Ammon's horn (tissue), 1 donor: ENCODE results near the gene TOMM22.
"Not testable (repeated sequence)": the region's sequence is repeated elsewhere in the genome, so short reads cannot be mapped to it uniquely, and the experiment has no call there.

Source experiments
- DNase-seq: peaks from one replicate; pipeline ENCODE4 v3.0.0-alpha.2; 2016; ENCODE audit warnings: low spot score

The TOMM22 gene

DNA sequence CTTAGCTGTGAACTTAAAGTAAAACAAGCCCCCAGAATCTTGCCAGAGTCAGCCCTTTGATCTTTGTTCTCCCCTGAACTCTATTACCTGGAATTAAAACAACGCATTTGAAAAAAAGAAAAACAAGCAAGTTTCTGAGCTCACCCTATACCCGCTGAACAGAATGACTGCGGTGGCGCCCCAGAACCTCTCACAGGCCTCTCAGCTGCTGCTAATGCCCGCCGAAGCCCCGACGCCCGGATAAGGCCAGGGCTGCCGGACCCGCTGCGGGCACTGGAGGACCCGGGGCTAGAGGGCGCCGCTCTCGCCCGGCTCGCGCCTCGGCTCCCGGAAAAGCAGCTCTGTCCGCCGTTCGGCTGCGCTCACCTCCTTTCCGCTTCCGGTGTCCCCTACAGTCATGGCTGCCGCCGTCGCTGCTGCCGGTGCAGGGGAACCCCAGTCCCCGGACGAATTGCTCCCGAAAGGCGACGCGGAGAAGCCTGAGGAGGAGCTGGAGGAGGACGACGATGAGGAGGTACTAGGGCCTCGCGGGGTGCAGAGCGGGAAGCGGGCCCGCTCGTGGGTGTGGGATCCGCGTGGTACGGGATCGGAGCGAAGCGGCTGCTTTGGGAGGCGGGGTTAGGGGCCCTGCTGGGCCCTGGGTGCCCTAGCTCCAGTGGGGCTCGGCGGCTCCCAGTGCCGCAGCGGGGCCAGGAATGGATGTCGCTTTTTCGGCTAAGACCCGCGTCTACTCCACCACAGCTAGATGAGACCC is at the start of gene TOMM22:
Gene TOMM22, plus strand, starts transcription at position 376 of the 754 bp plus-strand sequence. Its CDS starts 22 bp downstream, at position 398.
- peak; percentile 94 for DNase-seq

DNA sequence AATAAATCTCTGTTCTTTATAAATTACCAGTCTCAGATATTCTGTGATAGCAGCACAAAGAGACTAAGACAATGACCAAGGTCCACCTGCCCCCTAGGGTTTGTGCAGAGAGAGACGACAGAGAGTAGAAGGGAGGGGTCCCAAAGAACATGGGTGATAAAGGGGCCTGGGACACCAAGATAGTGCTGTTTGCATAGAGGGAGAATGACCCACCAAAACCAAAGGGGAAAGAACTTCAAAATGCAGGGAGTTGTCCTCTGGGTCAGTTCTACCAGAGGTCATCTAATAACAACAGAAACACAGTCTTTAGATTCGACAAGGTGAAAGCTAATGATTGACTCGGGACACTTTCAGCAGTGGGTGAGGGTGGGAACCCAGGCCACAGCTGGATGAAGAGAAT is 49.2 kb upstream of the TOMM22 start:
- no peak for DNase-seq

DNA sequence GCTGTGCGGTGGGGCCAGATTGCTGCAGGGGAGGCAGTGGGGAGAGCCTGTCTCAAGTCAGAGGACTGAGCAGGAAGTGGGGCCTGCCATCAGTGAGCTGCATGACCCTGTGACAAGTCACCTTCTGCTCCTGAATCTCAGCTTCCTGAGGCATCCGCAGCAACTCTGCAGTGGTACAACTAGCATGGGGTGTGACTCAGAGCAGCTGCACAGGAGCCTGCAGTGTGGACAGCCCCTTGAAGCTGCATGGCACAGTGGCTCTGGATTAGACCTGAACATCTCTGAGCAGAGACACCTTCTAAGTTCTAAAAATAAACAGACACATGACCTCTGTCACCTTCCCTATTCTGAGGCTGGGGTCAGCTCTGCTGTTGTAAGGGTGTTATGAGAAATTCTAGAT is 43.5 kb upstream of the TOMM22 start:
- no peak for DNase-seq

DNA sequence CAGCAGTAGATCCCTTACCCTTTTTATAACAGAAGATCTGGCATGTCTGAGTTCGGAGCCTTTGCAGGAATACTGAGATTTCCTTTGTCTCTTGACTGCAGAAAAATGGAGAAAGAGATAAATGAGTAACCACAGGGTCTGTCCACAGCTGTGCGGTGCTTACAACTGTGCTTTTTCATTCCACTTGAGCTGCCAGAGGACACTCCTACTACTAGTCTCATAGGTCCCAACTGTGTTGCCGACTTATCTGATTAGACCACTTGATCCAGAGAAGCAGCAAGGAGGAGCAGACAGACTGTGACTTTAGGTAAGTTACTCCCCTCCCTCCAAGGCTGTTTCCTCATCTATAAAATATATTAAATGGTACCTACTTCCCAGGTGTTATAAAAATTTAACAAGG is 43.0 kb upstream of the TOMM22 start:
- no peak for DNase-seq

DNA sequence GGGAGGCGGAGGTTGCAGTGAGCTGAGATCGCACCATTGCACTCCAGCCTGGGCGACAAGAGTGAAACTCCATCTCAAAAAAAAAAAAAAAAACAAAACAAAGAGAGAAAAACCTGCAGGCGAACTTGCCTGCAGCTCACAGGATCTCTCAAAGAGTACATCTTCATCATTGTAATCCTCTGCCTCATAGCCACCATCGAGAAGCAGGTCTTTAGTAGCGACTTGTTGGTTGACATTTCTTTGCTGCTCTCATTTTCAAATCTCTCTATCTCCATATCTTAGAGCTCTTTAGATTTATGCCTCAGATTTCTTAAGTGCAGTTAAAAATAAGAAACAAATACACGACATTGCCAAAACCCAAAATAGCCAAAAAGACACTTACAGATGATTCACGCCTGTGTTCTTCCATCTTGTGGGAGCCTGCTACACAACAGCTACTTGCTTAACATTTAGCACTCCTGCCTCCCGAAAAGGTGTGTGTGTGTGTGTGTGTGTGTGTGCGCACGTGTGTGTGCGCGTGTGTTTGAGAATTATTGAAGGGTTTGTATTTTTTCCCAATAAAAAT is 40.2 kb upstream of the TOMM22 start:
- DNase-seq = no peak

DNA sequence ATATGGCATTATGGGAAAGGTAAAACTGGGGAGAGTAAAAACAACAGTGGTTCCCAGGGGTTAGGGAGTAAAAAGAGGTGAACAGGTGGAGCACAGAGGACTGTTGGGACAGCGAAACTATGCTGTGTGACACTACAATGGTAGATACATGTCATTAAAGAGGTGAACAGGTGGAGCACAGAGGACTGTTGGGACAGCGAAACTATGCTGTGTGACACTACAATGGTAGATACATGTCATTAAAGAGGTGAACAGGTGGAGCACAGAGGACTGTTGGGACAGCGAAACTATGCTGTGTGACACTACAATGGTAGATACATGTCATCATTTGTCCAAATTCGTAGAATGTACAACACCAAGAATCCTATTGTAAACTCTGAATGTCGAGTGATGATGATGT is 37.5 kb upstream of the TOMM22 start:
- not testable (repeated sequence) for DNase-seq

DNA sequence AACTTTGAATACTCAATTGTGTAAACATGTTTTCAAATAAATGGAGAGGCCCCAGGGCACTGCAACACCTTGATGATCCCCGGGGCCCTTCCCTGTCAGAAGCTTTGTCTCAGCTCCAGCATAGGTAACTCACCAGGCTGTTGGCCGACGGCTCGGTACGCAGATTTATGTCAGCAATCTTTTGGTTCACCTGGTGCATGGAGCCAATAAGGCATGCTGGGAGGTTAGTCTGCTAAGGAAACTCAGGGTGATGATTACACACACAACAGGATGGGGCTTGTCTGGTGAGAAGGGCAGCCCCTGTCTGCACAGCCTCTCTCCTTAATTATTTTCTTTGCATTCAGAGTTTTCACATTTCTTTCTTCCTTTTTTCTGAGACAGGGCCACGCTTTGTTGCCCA is 36.3 kb upstream of the TOMM22 start:
- no peak for DNase-seq

DNA sequence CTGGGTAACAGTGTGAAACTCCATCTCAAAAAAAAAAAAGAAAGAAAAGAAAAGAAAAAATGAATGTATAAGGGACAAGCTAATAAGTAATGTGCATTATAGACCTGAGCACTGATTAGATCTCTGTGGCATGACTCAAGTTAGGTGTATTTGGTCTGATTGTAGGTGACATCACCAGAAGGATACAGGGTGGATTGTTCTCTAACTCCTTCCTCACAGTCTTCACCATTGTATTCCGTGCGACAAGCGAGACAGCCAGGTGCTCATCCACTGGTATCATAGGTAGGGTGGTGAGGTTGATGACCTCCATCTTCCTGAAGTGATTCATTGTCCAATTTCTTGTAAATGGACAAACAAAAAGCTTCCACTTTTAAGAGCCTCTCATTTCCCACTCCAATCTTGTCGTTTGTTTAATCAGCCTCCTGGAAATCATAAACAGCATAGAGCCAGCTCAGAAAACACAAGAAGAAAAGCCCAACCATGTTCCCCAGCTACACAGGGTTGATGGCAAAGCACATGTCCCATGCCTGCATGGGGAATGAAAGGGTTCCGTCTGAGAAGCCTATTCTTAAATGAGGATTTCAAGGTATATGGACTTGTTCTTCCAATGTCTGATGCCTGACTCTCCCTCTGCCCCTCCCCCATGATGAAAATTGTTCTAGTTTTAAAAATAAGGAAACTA is 31.8 kb upstream of the TOMM22 start:
- no peak for DNase-seq

DNA sequence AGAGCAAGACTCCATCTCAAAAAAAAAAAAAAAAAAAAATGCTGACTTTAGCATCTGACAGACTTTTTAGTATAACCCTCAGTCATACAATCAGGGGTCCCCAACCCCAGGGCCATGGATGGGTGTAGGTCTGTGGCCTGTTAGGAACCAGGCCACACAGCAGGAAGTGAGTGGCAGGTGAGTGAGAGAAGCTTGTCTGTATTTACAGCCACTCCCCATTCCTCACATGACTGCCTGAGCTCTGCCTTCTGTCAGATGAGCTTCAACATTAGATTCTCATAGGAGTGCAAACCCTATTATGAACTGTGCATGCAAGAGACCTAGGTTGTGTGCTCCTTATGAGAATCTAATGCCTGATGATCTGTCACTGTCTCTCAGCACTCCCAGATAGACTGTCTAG is 28.9 kb upstream of the TOMM22 start:
- no peak for DNase-seq

DNA sequence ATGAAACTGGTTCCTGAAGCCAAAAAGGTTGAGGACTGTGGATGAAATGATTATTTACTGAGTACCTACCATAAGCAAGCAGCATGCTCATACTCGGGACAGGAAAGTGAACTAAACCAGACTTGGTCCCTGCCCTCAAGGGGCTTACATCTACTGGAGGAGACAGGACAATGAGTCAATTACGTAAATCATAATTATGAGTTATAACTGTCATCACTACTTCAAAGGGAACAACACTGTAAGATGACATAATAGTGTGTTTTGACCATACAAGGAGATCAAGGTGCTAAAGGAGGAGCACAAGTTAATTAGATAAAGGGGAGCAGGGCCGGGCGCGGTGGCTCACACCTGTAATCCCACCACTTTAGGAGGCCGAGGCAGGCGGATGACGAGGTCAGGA is 28.0 kb upstream of the TOMM22 start:
- DNase-seq = no peak

DNA sequence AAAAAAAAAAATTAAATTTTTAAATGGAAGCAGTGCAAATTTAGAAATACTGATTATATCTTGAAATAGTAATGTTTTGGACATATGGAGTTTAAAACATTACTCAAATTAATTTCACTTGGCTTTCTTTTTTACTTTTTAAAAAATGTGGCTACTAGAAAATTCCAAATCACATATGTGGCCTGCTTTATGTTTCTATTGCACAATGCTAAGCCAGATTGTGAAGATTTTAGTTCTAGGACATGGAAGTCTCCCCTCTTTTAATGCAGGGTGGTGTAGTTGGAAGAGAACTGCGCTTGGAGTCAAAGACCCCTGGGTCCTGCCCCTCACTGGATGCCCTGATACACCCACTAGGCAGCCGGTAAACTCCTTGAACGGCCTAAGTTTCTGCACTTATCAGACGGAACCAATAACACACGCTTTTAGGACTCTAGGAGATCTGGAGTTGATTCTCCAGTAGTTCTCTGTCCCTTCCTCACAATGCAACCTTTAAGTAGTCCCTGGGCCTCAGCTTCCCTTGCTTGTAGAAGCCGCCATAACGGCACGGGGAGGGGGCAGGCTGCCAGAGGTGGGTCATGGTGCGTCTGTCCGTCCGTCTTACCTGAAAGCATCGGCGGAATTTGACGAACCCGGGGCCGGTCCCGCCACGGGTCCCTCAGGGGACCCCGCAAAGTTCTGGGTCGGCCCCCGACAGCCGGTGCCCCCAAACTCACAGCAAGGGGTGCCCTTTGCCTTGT is 26.1 kb upstream of the TOMM22 start:
- peak; percentile 27 for DNase-seq

DNA sequence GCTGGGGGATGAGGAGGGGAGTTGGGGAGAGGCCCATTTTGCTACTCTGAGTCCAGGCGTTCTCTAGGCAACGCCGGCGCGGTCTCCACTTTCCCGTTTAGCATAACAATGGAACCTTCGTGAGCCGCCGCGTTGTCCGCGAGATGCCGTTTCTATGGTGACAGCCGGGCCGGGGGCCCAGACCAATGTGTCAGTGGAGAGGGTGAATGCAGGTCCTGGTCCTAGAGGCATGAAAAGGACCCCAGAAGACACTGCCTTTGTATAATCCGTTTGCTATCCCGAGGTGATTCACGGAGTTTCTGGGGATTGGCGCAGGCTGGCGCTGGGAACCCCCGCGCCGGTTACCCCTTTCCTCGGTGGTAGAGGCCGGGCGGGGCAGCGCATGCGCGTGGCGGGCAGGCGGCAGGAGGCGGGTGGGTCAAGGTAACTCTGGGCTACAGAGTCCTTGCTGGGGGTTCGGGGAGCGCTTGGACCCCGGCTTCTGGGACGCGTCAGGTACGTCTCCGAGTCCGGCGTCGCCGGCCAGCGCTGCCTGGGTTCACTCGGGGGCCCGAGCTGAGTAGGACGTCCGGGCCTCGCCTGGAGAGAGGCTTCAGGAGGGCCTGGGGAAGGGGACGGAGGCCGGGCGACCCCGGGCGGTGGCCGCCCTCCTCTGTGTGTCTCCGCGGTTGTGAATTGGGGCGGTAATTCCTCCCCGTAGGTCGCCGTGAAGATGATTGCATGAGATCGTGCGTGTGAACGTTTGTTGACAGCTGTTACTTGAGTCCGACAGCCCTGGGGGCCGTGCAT is 25.3 kb upstream of the TOMM22 start, which contains the start of the genes CBY1 and FAM227A:
Gene CBY1, plus strand, starts transcription at position 383 of the 789 bp plus-strand sequence. CDS start 11,417 bp downstream, outside the sequence.
Gene FAM227A, minus strand, starts transcription at position 137 of the 789 bp plus-strand sequence. CDS start 6,224 bp downstream, outside the sequence.
- DNase-seq = peak; percentile 94

DNA sequence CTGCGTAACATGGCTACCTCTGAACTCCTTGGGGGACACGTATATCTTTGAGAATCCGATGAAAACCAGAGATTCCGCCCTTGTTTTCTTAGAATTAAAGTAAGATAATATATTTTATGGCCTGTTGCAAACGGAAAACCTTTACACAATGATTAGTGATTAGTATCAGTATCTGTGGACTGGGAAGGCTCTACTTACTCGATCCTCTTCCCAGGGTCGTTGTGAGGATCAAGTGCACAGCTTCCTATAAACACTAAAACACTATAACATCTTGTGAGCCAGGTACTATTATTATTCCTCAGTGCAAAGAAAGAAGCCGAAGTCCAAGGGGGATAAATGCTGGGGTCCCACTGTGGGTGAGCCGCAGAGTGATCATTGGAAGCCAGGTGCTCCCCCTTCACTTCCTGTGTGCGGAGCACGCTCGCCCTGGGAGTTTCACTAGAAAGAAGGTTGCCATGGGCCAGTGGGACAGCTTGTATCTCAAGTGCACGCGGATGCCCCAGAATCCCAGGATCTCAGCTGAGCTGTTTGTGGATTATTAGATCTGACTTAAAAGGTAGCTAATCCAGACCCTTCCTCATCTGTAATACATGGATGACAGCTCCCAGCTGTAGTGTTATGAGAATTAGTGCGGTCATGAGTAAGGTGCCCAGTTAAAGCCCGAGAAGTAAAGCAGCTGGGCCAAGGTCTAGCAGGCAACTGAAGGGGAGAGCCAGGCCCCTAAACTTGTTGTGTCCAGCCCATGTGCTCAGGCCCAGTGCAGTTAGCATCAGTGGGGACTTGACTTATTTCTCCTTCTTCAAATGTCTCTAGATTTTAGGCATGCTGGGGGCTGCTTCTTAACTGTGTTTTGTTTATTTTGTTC is 24.5 kb upstream of the TOMM22 start:
- DNase-seq = no peak

DNA sequence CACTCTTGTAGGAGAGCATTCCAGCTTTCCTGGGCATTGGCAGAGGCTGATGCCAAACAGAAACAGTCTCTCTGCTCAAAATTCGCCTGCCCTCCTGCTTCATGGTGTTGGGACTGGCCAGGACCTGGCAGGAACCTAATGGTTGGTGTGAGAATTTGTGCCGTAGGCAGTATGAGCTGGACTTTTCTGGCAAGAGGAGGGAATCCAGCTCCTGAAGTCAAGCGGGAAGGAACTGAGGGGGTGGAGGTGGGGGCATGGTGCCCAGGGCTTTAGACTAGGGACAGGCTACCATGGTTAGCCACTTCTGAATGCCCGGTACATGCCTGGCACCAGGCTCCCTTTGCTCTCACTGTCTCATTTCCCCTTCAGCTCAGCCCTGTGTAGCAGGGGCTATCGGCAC is 6.9 kb upstream of the TOMM22 start:
- peak; percentile 49 for DNase-seq

DNA sequence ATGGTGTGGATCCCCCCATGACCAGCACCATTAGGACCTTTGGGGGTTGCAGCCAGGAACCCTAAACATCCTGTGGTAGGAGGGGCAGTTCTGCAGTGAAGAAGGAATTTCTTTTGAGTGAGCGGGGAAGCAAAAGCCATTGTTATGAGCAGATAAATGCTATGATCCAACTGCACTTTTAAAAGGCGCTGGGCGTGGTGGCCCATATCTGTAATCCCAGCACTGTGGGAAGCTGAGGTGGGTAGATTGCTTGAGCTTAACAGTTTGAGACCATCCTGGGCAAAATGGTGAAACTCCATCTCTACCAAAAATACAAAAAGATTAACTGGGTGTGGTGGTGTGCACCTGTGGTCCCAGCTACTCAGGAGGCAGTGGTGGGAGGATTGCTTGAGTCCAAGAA is 5.9 kb upstream of the TOMM22 start:
- no peak for DNase-seq

DNA sequence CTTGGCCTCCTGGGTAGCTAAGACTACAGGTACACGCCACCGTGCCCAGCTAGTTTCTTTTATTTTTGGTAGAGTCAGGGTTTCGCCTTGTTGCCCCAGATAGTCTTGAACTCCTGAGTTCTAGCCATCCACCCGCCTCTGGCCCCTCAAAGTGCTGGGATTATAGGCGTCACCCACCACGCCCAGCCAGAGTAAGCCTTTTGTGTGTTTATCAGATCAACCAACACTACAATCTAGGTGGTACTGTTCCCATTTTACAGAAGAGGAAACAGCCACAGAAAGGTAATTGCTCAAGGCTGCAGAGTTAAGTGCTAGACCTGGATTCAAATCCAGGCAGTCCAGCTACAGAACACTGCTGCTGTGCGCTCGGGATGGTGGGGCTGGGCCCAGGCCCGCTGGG is 3.1 kb downstream of the TOMM22 start:
- DNase-seq = no peak

DNA sequence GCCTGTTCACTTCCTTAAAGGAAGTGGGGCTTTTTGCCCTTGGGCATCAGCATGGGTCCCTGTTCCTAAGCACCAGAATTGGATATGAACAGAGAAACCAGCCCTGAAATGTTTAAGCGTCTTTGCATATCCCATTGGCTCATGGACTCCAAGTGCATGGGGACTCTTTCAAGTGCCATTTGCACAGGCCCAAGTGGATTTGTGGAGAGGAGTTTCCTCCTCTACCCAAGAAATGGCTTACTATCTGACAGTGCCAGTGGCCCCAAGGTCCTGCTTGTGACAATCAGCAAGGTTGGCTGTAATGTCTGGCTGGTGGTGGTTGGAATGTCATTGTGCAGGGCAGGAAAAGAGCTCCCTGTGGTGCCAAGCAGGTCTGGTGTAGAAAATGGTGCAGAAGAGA is 4.0 kb downstream of the TOMM22 start:
- DNase-seq = no peak

DNA sequence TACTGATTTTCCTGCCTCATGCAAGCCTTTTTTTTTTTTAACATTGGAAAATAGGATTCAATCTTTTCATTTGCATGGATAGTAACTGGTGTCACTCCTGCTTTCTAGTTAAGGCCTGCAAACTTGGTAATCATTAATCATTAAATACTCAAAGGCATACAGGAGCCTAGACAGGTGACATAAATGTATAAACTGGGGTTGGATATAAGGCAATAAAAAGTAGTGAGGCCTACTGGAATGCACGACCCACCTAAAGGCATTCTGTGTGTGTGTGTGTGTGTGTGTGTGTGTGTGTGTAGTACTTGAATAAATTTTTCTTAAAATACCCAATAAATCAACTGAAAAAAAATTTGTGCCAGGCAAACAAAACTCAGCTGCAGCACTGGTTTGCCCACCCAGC is 7.9 kb downstream of the TOMM22 start:
- DNase-seq = no peak

DNA sequence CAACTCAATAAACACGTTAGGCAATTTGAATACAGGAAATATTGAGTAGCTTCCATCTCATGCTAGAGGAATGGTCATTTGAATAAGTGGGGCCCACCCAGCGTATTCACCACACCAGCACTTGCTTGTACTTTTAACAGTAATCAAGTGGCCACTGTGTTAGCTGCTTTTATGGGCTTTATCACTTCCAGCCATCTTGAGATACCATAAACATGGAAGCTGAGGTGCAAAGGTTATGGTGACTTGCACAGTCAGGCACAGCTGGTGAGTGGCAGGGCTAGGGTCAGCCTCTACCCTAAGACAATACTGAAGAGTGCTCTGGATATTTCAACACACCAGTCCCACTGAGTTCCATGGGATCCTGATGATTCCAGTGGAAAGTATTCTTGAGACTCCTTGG is 12.3 kb downstream of the TOMM22 start:
- DNase-seq = no peak

DNA sequence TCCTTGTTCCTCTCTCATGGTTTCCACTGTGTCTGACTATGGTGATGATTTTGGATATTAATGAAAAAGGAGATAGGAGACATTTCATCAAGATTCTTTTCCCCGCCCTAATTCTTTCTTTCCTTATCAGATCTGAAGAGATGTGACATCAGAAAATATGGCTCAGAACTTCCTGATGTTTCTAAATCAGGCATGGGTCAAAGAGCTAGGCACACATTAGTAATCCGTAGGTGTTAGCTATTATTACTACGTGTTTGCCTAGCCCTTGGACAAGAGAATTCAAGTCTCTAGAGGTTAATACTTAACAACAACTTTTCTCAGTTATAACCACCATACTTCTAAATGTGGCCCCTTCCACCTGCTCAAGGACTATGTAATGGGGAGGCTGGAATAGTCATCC is 13.2 kb downstream of the TOMM22 start:
- no peak for DNase-seq
